Neural cell (in vitro differentiated cells): ENCODE results near the gene MTFP1. TPM values are rescaled to one million over a fixed set of nuclear protein-coding genes. Genes with fewer than 3 reads are reported as not detected.

Experiments
- H2AFZ ChIP-seq: fragments of 200-600, 300-800 bp; sonication (generic), shearing (Covaris generic); 2 replicates; pipeline ENCODE4 v1.6.0; 2014; ENCODE audit warnings: low read depth, mild to moderate bottlenecking, antibody characterized with exemption, low read length, moderate library complexity
- H3F3A ChIP-seq: fragments of 200-600 bp; shearing (Covaris generic); 2 replicates; pipeline ENCODE4 v1.6.1; 2016; ENCODE audit warnings: mild to moderate bottlenecking, moderate library complexity, mixed read lengths, antibody characterized with exemption, low read length; ENCODE audit not compliant: insufficient read depth, poor library complexity, severe bottlenecking
- H3K27ac ChIP-seq: fragments of 200-600, 300-800 bp; sonication (generic), shearing (Covaris generic); 2 replicates; pipeline ENCODE4 v1.5.1; 2014; ENCODE audit warnings: mild to moderate bottlenecking, low read length, moderate library complexity
- H3K27me3 ChIP-seq: fragments of 300-800, 200-600 bp; sonication (generic), shearing (Covaris generic); 2 replicates; pipeline ENCODE4 v1.6.0; 2014; ENCODE audit warnings: mild to moderate bottlenecking, low read depth, low read length, moderate library complexity; ENCODE audit not compliant: insufficient read depth
- H3K36me3 ChIP-seq: fragments of 300-800, 200-600 bp; sonication (generic), shearing (Covaris generic); 2 replicates; pipeline ENCODE4 v1.5.1; 2014; ENCODE audit warnings: mild to moderate bottlenecking, antibody characterized with exemption, low read length, moderate library complexity; ENCODE audit not compliant: insufficient read depth
- H3K4me2 ChIP-seq: fragments of 300-800, 200-600 bp; sonication (generic), shearing (Covaris generic); 2 replicates; pipeline ENCODE4 v1.6.0; 2014; ENCODE audit warnings: mild to moderate bottlenecking, low read length
- H3K4me3 ChIP-seq: fragments of 300-800, 200-600 bp; sonication (generic), shearing (Covaris generic); 2 replicates; pipeline ENCODE4 v1.5.1; 2014; ENCODE audit warnings: mild to moderate bottlenecking, low read length, moderate library complexity
- H3K79me2 ChIP-seq: fragments of 200-600 bp; shearing (Covaris generic); replicated peaks from 2 replicates; pipeline ENCODE4 v1.6.0; 2014; ENCODE audit warnings: mild to moderate bottlenecking, low read length, moderate library complexity; ENCODE audit not compliant: insufficient read depth
- H3K9ac ChIP-seq: fragments of 300-800, 200-600 bp; sonication (generic), shearing (Covaris generic); 2 replicates; pipeline ENCODE4 v1.6.1; 2016; ENCODE audit warnings: mild to moderate bottlenecking, low read length, mixed read lengths
- H3K9me2 ChIP-seq: fragments of 200-600 bp; shearing (Covaris generic); 2 replicates; pipeline ENCODE4 v1.6.1; 2016; ENCODE audit warnings: mild to moderate bottlenecking, low read length, mixed read lengths; ENCODE audit not compliant: insufficient read depth
- H3K9me3 ChIP-seq: fragments of 200-600, 300-800 bp; sonication (generic), shearing (Covaris generic); 2 replicates; pipeline ENCODE4 v1.6.1; 2016; ENCODE audit warnings: mild to moderate bottlenecking, mixed run types, low read length, moderate library complexity, mixed read lengths
- H4K20me1 ChIP-seq: fragments of 200-600 bp; shearing (Covaris generic); 2 replicates; pipeline ENCODE4 v1.6.1; 2016; ENCODE audit warnings: mild to moderate bottlenecking, mixed run types; ENCODE audit not compliant: insufficient read depth
- CTCF ChIP-seq: fragments of 450-650 bp; IDR thresholded peaks from 2 replicates; pipeline ENCODE4 v1.5.1; 2014; ENCODE audit warnings: antibody characterized with exemption, mild to moderate bottlenecking, moderate library complexity; ENCODE audit not compliant: poor library complexity, severe bottlenecking
- EP300 ChIP-seq: fragments of 450-650 bp; conservative IDR thresholded peaks from 2 replicates; pipeline ENCODE4 v1.6.1; 2014; ENCODE audit warnings: antibody characterized with exemption, mild to moderate bottlenecking, moderate library complexity; ENCODE audit not compliant: poor library complexity, severe bottlenecking
- EZH2 ChIP-seq: fragments of 200-600, 300-800 bp; shearing (Covaris generic), sonication (generic); IDR thresholded peaks from 2 replicates; pipeline ENCODE4 v1.6.1; 2014; ENCODE audit warnings: antibody characterized with exemption, low read length, borderline replicate concordance, mild to moderate bottlenecking; ENCODE audit not compliant: insufficient read depth, poor library complexity, severe bottlenecking
- MXI1 ChIP-seq: fragments of 450-650 bp; conservative IDR thresholded peaks from 2 replicates; pipeline ENCODE4 v1.6.1; 2014; ENCODE audit warnings: antibody characterized with exemption, mild to moderate bottlenecking; ENCODE audit not compliant: poor library complexity, severe bottlenecking
- POLR2AphosphoS5 ChIP-seq: IDR thresholded peaks from 2 replicates; pipeline ENCODE4 v1.6.1; 2012
- RAD21 ChIP-seq: fragments of 450-650 bp; conservative IDR thresholded peaks from 2 replicates; pipeline ENCODE4 v1.6.1; 2014; ENCODE audit warnings: antibody characterized with exemption, mild to moderate bottlenecking, moderate library complexity
- REST ChIP-seq: IDR thresholded peaks from 2 replicates; pipeline ENCODE4 v1.6.1; 2012; ENCODE audit warnings: borderline replicate concordance
- TAF1 ChIP-seq: IDR thresholded peaks from 2 replicates; pipeline ENCODE4 v1.6.1; 2012; ENCODE audit warnings: low read depth
- polyA plus RNA-seq: library from polyadenylated mRNA; depleted of rRNA; stranded (reverse); fragments of >200 nt; gene quantifications from 2 replicates; pipeline ENCODE4 v1.2.3, GENCODE V29; 2014

The MTFP1 gene
- polyA plus RNA-seq, 1 donor from 2014 or later = 8.1 TPM

DNA sequence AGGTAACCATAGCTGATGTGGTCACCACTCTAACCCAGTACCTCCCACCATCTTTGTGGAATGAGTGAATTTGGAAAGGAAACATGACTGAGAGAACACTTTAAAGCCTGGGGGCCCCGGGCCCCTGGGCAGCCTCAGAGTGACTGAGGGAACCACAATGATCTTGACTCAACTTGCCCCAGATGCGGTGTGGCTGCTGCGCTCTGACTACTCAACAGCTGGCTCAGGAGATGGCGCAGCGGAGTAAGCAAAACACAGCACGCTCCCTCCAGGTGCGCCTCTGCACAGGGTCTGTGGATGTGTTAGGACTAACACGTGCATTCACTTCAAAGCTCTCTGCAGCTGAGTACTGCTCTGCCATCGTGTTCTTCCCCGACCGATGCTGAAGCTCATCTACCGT lies 44.3 kb upstream of the MTFP1 start:
- Histone ChIP-seq H4K20me1 (no peaks in the 10 kb centered on the region), H3K9ac (no peak overlapping the region), H3K36me3 (peaks cover 5% of the 10 kb centered on the region), H3K27me3 (no peaks in the 10 kb centered on the region), H3K27ac (no peak overlapping the region), H3K4me3 (no peak overlapping the region), H3K79me2 (no peaks in the 10 kb centered on the region), H3K9me2 (no peaks in the 10 kb centered on the region), H2AFZ (no peak overlapping the region), H3K9me3 (no peaks in the 10 kb centered on the region), H3F3A (no peaks in the 10 kb centered on the region), H3K4me2 (no peak overlapping the region)
- TF ChIP-seq EP300 = no peak
- no peak for TF ChIP-seq POLR2AphosphoS5
- TF ChIP-seq MXI1 = no peak
- no peak for TF ChIP-seq TAF1
- no peak for TF ChIP-seq CTCF
- no peak for TF ChIP-seq RAD21

DNA sequence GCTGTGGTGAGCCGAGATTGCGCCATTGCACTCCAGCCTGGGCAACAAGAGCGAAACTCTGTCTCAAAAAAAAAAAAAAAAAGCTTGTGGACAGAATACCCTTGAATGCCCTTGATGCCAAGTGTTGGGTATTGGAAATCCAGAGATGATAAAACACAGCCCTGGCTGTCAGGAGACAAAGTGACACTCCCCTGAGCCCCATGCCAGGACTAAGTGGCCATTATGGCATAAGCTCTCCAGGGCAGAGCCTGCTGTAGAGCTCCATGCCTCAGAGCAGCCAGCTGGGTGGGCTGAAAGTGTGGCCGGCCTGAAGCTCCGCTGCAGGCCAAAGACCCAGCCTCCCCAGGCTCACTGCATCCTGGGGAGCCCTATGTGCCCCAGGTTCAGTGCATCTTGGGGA lies 43.2 kb upstream of the MTFP1 start:
- H2AFZ ChIP-seq = no peak overlapping the region
- no peaks in the 10 kb centered on the region for H3K79me2 ChIP-seq
- H3K4me2 ChIP-seq = no peak overlapping the region
- no peaks in the 10 kb centered on the region for H3K27me3 ChIP-seq
- H3K36me3 ChIP-seq = peaks cover 5% of the 10 kb centered on the region
- H3K27ac ChIP-seq = no peak overlapping the region
- no peaks in the 10 kb centered on the region for H4K20me1 ChIP-seq
- no peak for TF ChIP-seq REST
- no peak for TF ChIP-seq CTCF
- TF ChIP-seq EZH2 = no peak
- no peak for TF ChIP-seq RAD21
- TF ChIP-seq EP300 = no peak
- H3K4me3 ChIP-seq = no peak overlapping the region
- H3K9ac ChIP-seq = no peak overlapping the region
- H3K9me2 ChIP-seq = no peaks in the 10 kb centered on the region
- no peaks in the 10 kb centered on the region for H3K9me3 ChIP-seq
- H3F3A ChIP-seq = no peaks in the 10 kb centered on the region
